SK-N-SH treated with all-trans-retinoic acid at 6 μM for 48 hours (cell line): ENCODE measurements around the gene FANCF.

ENCODE experiments used
- CREB5 ChIP-seq: fragments of 250-450 bp; sonication (Bioruptor Pico); IDR thresholded peaks from 2 replicates; pipeline ENCODE4 v1.5.1; 2020; ENCODE audit warnings: low read depth, mild to moderate bottlenecking, moderate library complexity
- ISL1 ChIP-seq: fragments of 250-450 bp; sonication (Bioruptor Pico); IDR thresholded peaks from 2 replicates; pipeline ENCODE4 v2.1.2; 2022; ENCODE audit warnings: mild to moderate bottlenecking, moderate library complexity
- PATZ1 ChIP-seq: fragments of 250-450 bp; sonication (Bioruptor Pico); IDR thresholded peaks from 2 replicates; pipeline ENCODE4 v1.8.0; 2020; ENCODE audit warnings: mild to moderate bottlenecking, moderate library complexity, borderline replicate concordance
- POU6F1 ChIP-seq: fragments of 250-450 bp; sonication (Bioruptor Pico); IDR thresholded peaks from 2 replicates; pipeline ENCODE4 v1.8.0; 2021; ENCODE audit warnings: low read depth, mild to moderate bottlenecking, moderate library complexity, borderline replicate concordance
- TCF4 ChIP-seq: fragments of 250-450 bp; sonication (Bioruptor Pico); IDR thresholded peaks from 2 replicates; pipeline ENCODE4 v1.8.0; 2021; ENCODE audit warnings: mild to moderate bottlenecking, moderate library complexity, borderline replicate concordance
- ZC3H10 ChIP-seq: fragments of 250-450 bp; sonication (Bioruptor Pico); IDR thresholded peaks from 2 replicates; pipeline ENCODE4 v1.5.1; 2021; ENCODE audit warnings: mild to moderate bottlenecking, moderate library complexity
- ZNF70 ChIP-seq: fragments of 450-650 bp; formaldehyde crosslinking; IDR thresholded peaks from 2 replicates; pipeline ENCODE4 v1.5.0; 2020; ENCODE audit warnings: mild to moderate bottlenecking, moderate library complexity

GRCh38 chr11:22581354-22582150 is 44.1 kb downstream of the FANCF start:
- TF ChIP-seq POU6F1 (no peak), CREB5 (CRISPR knock-in tag) (no peak), TCF4 (no peak), ISL1 (CRISPR knock-in tag) (no peak), PATZ1 (CRISPR knock-in tag) (no peak), ZNF70 (CRISPR knock-in tag) (no peak), ZC3H10 (CRISPR knock-in tag) (no peak)
